HG03139 (cell line): ENCODE measurements around the gene LIAS.

Experiments used
- ATAC-seq: cut with Tn5 transposase; IDR thresholded peaks from one replicate; pipeline ENCODE4 v1.9.1; 2021; ENCODE audit not compliant: unreplicated experiment

LIAS gene

GRCh38 chr4:39528061-39528465 is 69.2 kb downstream of the LIAS start:
- no peak for ATAC-seq
